HepG2 (cell line): Measurements from ENCODE around the gene BANP. TPM values are rescaled to one million over a fixed set of nuclear protein-coding genes. Genes with fewer than 3 reads are reported as not detected.
A peak's percentile ranks its signal among the peaks of the same experiment; 100 is the strongest.
"Not testable (repeated sequence)": the region's sequence is repeated elsewhere in the genome, so short reads cannot be mapped to it uniquely, and the experiment has no call there.

ENCODE experiments used
- ATAC-seq: fragments of 200-7000 bp; cut with Tn5 transposase; 3 replicates; pipeline ENCODE4 v1.9.1; 2020; ENCODE audit warnings: mild to moderate bottlenecking, moderate library complexity
- BruUV-seq: library from RNA; stranded (reverse); fragments of 400-500 nt; replicated peaks from 2 replicates; lab custom pipeline; 2021; lab: Mats Ljungman, UMichigan
- CTCF ChIA-PET: fragments of 300-600 bp; formaldehyde crosslinking; extraction: SDS; loops from one replicate; lab custom pipeline; 2021; ENCODE audit warnings: low total read pairs, inconsistent platforms, low intra/inter-chr PET ratio; lab: Yijun Ruan, JAX
- POLR2A ChIA-PET: fragments of 350-600 bp; sonication (Branson Sonifier 250); formaldehyde crosslinking; loops from one replicate; lab custom pipeline; 2020; ENCODE audit warnings: antibody characterized with exemption, inconsistent platforms; lab: Yijun Ruan, JAX
- DNase-seq: peaks from one replicate; pipeline ENCODE4 v3.0.0-alpha.2; 2015; ENCODE audit warnings: low spot score
- FAIRE-seq: peaks from 3 replicates; lab custom pipeline; 2011; peaks lifted over from hg19 to GRCh38; lab: Jason Lieb, UNC
- H2AFZ ChIP-seq: one replicate; pipeline ENCODE4 v1.6.1; 2011; ENCODE audit warnings: low read length, inconsistent platforms
- H3K27ac ChIP-seq: fragments of 300-600 bp; 3 replicates; pipeline ENCODE4 v1.8.0; 2011; ENCODE audit warnings: mixed run types, mild to moderate bottlenecking, mixed read lengths, low read length, inconsistent platforms; ENCODE audit not compliant: insufficient read depth; ENCODE audit errors: extremely low read length
- H3K27me3 ChIP-seq, 2 experiments: fragments of 200-600 bp in 1 of 2; 2 replicates in 1 of 2; 3 replicates in 1 of 2; pipeline versions ENCODE4 v1.6.0 to v1.8.0; 2011; ENCODE audit warnings: low read length in 2 of 2, mild to moderate bottlenecking in 2 of 2, moderate library complexity in 2 of 2, inconsistent platforms in 1 of 2; ENCODE audit not compliant: insufficient read depth in 2 of 2, control insufficient read depth in 1 of 2
- H3K36me3 ChIP-seq, 2 experiments: fragments of 200-600 bp in 1 of 2; replicated peaks in 1 of 2; 2 replicates in 1 of 2; 3 replicates in 1 of 2; pipeline versions ENCODE4 v1.5.1 to v1.8.0; 2011; ENCODE audit warnings: low read length in 2 of 2, inconsistent platforms in 1 of 2; ENCODE audit not compliant: insufficient read depth in 2 of 2, control insufficient read depth in 1 of 2
- H3K4me1 ChIP-seq: 2 replicates; pipeline ENCODE4 v1.5.1; 2012; ENCODE audit warnings: low read length, inconsistent platforms; ENCODE audit not compliant: insufficient read depth
- H3K4me2 ChIP-seq: 2 replicates; pipeline ENCODE4 v1.6.0; 2011; ENCODE audit warnings: low read depth, low read length, inconsistent platforms
- H3K4me3 ChIP-seq, 3 experiments: fragments of 200-600 bp in 1 of 3; sonication (generic), shearing (Covaris generic) in 1 of 3; replicated peaks in 1 of 3; 2 replicates each; pipeline ENCODE4 v1.5.1; 2011 to 2016; ENCODE audit warnings: low read length in 3 of 3, inconsistent platforms in 2 of 3, low read depth in 2 of 3, mild to moderate bottlenecking in 2 of 3, control low read depth in 1 of 3, mixed read lengths in 1 of 3; ENCODE audit not compliant: insufficient read depth in 1 of 3
- H3K79me2 ChIP-seq: one replicate; pipeline ENCODE4 v1.6.1; 2011; ENCODE audit warnings: low read length, inconsistent platforms; ENCODE audit not compliant: insufficient read depth
- H3K9ac ChIP-seq: 2 replicates; pipeline ENCODE4 v1.6.0; 2011; ENCODE audit warnings: mild to moderate bottlenecking, low read depth, low read length, inconsistent platforms; ENCODE audit not compliant: insufficient read depth
- H3K9me3 ChIP-seq: 2 replicates; pipeline ENCODE4 v1.5.1; 2012; ENCODE audit warnings: mild to moderate bottlenecking, low read length
- H4K20me1 ChIP-seq: 2 replicates; pipeline ENCODE4 v1.6.0; 2011; ENCODE audit warnings: inconsistent platforms, mild to moderate bottlenecking, low read length, moderate library complexity; ENCODE audit not compliant: insufficient read depth
- HNRNPL ChIP-seq: fragments of 200-400 bp; formaldehyde crosslinking; IDR thresholded peaks from 2 replicates; pipeline ENCODE4 v1.6.1; 2017; ENCODE audit warnings: mild to moderate bottlenecking, low read depth, low read length
- RAD21 ChIP-seq: fragments of 450-650 bp; formaldehyde crosslinking; IDR thresholded peaks from 2 replicates; pipeline ENCODE4 v1.5.0; 2020; ENCODE audit warnings: mild to moderate bottlenecking
- SMC3 ChIP-seq: IDR thresholded peaks from 2 replicates; pipeline ENCODE4 v1.6.1; 2011; ENCODE audit warnings: low read length, improper control_type of control experiment
- STAG1 ChIP-seq: sonication (generic); formaldehyde crosslinking; IDR thresholded peaks from 2 replicates; pipeline ENCODE4 v1.4.0; 2020; ENCODE audit warnings: missing genetic modification reagents
- ZBTB38 ChIP-seq: sonication (generic); formaldehyde crosslinking; IDR thresholded peaks from 2 replicates; pipeline ENCODE4 v1.5.1; 2020; ENCODE audit warnings: mild to moderate bottlenecking, missing genetic modification reagents
- WGBS: methylation state at CpG from one replicate; pipeline ENCODE4 v1.1.6; 2017; ENCODE audit warnings: low lambda C conversion rate; 5-methylcytosine and 5-hydroxymethylcytosine counted together
- in situ Hi-C: cut with HindIII; loops from 2 replicates; pipeline ENCODE4 v1.10.0; 2017; ENCODE audit warnings: low pct_unique_long_range_greater_than_20kb; ENCODE audit not compliant: extremely low pct_ligation_motif_present
- intact Hi-C: fragments of 100-400 bp; cut with micrococcal nuclease; formaldehyde crosslinking; loops from one replicate; pipeline ENCODE4 v1.10.0; 2022; ENCODE audit not compliant: unreplicated experiment
- polyA plus RNA-seq, 8 experiments: library from polyadenylated mRNA; depleted of rRNA in 3 of 8; stranded (reverse) in 7 of 8; unstranded in 1 of 8; fragments of >200 nt; fragmentation: Illumina TruSeq in 4 of 8; extraction: Trizol in 4 of 8; gene quantifications; 2 replicates each; pipeline versions ENCODE4 v1.2.1 to v1.2.3, GENCODE V29; 2011 to 2016; ENCODE audit warnings: low read depth in 4 of 8, missing spikeins in 1 of 8, mixed read lengths in 1 of 8; ENCODE audit not compliant: insufficient read depth in 1 of 8
- total RNA-seq, 5 experiments: library from RNA; depleted of rRNA; stranded (reverse); fragments of >200 nt; fragmentation: Illumina TruSeq; extraction: Trizol; gene quantifications; 2 replicates each; pipeline ENCODE4 v1.2.3, GENCODE V29; 2016; ENCODE audit warnings: low read depth in 1 of 5
- TF ChIP-seq, protein P1 (sequence below): sonication (generic); formaldehyde crosslinking; IDR thresholded peaks from 2 replicates; pipeline ENCODE4 v1.4.0; 2020; ENCODE audit warnings: missing genetic modification reagents
- TF ChIP-seq, protein P2 (sequence below): sonication (generic); formaldehyde crosslinking; IDR thresholded peaks from 2 replicates; pipeline ENCODE4 v1.5.0; 2020; ENCODE audit warnings: mild to moderate bottlenecking, missing genetic modification reagents, moderate library complexity

BANP gene
- total and polyA plus RNA-seq, 2 of the 13 experiments (the other 11 are each of a cell fraction or from before 2014, with no cell fraction given) = 20.2 to 23.8 TPM

- BruUV-seq, CTCF ChIA-PET, H2AFZ ChIP-seq, H3K4me1 ChIP-seq, POLR2A ChIA-PET, H3K4me3 ChIP-seq, H3K4me2 ChIP-seq, H4K20me1 ChIP-seq, intact Hi-C loops, H3K27me3 ChIP-seq, H3K79me2 ChIP-seq, H3K9ac ChIP-seq, in situ Hi-C loops, FAIRE-seq, DNase-seq, H3K27ac ChIP-seq, H3K9me3 ChIP-seq: not testable (repeated sequence)
- peak; percentile 73 for ATAC-seq
- TF ChIP-seq RAD21 (peak; percentile 49), SMC3 (peak; percentile 37; the same call in 1 of the 2 replicates), HNRNPL (0 out of 2 replicates have a peak, but pooled peaks have one; percentile 60), STAG1 (peak; percentile 60), ZBTB38 (CRISPR knock-in tag) (peak; percentile 40; the same call in 1 of the 2 replicates)
- TF ChIP-seq, protein P1, sequence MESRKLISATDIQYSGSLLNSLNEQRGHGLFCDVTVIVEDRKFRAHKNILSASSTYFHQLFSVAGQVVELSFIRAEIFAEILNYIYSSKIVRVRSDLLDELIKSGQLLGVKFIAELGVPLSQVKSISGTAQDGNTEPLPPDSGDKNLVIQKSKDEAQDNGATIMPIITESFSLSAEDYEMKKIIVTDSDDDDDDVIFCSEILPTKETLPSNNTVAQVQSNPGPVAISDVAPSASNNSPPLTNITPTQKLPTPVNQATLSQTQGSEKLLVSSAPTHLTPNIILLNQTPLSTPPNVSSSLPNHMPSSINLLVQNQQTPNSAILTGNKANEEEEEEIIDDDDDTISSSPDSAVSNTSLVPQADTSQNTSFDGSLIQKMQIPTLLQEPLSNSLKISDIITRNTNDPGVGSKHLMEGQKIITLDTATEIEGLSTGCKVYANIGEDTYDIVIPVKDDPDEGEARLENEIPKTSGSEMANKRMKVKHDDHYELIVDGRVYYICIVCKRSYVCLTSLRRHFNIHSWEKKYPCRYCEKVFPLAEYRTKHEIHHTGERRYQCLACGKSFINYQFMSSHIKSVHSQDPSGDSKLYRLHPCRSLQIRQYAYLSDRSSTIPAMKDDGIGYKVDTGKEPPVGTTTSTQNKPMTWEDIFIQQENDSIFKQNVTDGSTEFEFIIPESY (CRISPR knock-in tag) = peak; percentile 87
- TF ChIP-seq, protein P2, sequence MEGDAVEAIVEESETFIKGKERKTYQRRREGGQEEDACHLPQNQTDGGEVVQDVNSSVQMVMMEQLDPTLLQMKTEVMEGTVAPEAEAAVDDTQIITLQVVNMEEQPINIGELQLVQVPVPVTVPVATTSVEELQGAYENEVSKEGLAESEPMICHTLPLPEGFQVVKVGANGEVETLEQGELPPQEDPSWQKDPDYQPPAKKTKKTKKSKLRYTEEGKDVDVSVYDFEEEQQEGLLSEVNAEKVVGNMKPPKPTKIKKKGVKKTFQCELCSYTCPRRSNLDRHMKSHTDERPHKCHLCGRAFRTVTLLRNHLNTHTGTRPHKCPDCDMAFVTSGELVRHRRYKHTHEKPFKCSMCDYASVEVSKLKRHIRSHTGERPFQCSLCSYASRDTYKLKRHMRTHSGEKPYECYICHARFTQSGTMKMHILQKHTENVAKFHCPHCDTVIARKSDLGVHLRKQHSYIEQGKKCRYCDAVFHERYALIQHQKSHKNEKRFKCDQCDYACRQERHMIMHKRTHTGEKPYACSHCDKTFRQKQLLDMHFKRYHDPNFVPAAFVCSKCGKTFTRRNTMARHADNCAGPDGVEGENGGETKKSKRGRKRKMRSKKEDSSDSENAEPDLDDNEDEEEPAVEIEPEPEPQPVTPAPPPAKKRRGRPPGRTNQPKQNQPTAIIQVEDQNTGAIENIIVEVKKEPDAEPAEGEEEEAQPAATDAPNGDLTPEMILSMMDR (CRISPR knock-in tag) = peak; percentile 68
- H3K36me3 ChIP-seq = peaks cover 10 to 28% of the 10 kb centered on the region in 2 experiments; a peak in 4 of 5 replicates
- 84% methylated on average over 21 of the region's 21 CpGs for WGBS
Observed at GRCh38 chr16:88024491-88025085, 73.4 kb downstream of the BANP start.

DNA sequence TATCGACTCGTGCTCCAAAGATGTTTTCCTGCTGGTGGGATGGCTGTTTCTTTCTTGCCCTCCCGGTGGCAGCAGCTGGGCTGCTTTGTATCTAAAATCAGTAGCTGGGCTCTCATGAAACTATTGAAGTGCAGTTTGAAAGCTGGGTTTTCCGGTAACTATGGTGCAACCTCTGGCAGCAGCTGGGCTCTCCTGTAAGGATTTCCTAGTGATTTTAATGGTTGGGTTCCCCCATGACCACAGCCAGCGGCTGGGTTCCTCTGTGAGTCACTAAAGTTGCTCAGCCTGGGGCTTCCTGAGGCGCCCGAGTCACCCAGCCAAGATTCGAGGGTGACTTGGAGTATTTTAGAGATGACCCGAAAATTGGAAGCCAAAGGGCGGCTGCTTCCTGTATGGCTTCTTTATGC is 73.9 kb downstream of the BANP start:
- H3K4me3 ChIP-seq, DNase-seq, H3K4me1 ChIP-seq: not testable (repeated sequence)

More for the DNA sequence above, 73.9 kb downstream of the BANP start:
- H3K4me2 ChIP-seq, intact Hi-C loops, H3K9ac ChIP-seq, CTCF ChIA-PET, H3K79me2 ChIP-seq, in situ Hi-C loops, H4K20me1 ChIP-seq, H2AFZ ChIP-seq, BruUV-seq, H3K27ac ChIP-seq, H3K27me3 ChIP-seq, POLR2A ChIA-PET, FAIRE-seq, ATAC-seq, H3K9me3 ChIP-seq: not testable (repeated sequence)
- WGBS = 95% methylated on average over 10 of the region's 10 CpGs
- peaks cover 11 to 30% of the 10 kb centered on the region in 2 experiments; a peak in 4 of 5 replicates for H3K36me3 ChIP-seq
